IMR-90 (cell line): ENCODE results near the gene AOPEP. TPM values are rescaled to one million over a fixed set of nuclear protein-coding genes. Genes with fewer than 3 reads are reported as not detected.

Experiments
- ATAC-seq: fragments of 200-7000 bp; cut with Tn5 transposase; 2 replicates; pipeline ENCODE4 v1.9.1; 2020; ENCODE audit warnings: low read depth, mild to moderate bottlenecking, moderate library complexity
- BruUV-seq: library from RNA; stranded (reverse); fragments of 400-500 nt; replicated peaks from 2 replicates; lab custom pipeline; 2021; lab: Mats Ljungman, UMichigan
- CTCF ChIA-PET: fragments of 300-600 bp; formaldehyde crosslinking; extraction: SDS; loops from one replicate; lab custom pipeline; 2021; ENCODE audit warnings: antibody characterized with exemption; lab: Yijun Ruan, JAX
- POLR2A ChIA-PET: fragments of 300-600 bp; sonication (Branson Sonifier 250); formaldehyde crosslinking; loops from one replicate; lab custom pipeline; 2022; ENCODE audit warnings: antibody characterized with exemption; ENCODE audit not compliant: unreplicated experiment; lab: Charles Lee
- DNase-seq: peaks from one replicate; pipeline ENCODE4 v3.0.0; 2013
- H2AFZ ChIP-seq: replicated peaks from 2 replicates; pipeline ENCODE3; 2013; ENCODE audit warnings: low read length, mild to moderate bottlenecking; ENCODE audit not compliant: poor library complexity
- H2AK5ac ChIP-seq: 2 replicates; pipeline ENCODE4 v1.6.1; 2013; ENCODE audit warnings: low read depth, low read length, inconsistent platforms
- H2AK9ac ChIP-seq: replicated peaks from 2 replicates; pipeline ENCODE3; 2013; ENCODE audit warnings: mild to moderate bottlenecking, low read depth, low read length, moderate library complexity; ENCODE audit not compliant: poor library complexity
- H2BK120ac ChIP-seq: 2 replicates; pipeline ENCODE4 v1.6.1; 2013; ENCODE audit warnings: low read depth, low read length, inconsistent platforms
- H2BK15ac ChIP-seq: 3 replicates; pipeline ENCODE4 v1.6.1; 2013; ENCODE audit warnings: low read depth, low read length, inconsistent platforms
- H2BK20ac ChIP-seq: 2 replicates; pipeline ENCODE4 v1.6.1; 2013; ENCODE audit warnings: low read depth, mild to moderate bottlenecking, inconsistent platforms, low read length, moderate library complexity
- H2BK5ac ChIP-seq: 2 replicates; pipeline ENCODE4 v1.6.1; 2013; ENCODE audit warnings: mild to moderate bottlenecking, low read depth, low read length, inconsistent platforms; ENCODE audit not compliant: poor library complexity, severe bottlenecking
- H3K14ac ChIP-seq: replicated peaks from 2 replicates; pipeline ENCODE4 v1.6.1; 2013; ENCODE audit warnings: low read depth, low read length, inconsistent platforms
- H3K18ac ChIP-seq: 2 replicates; pipeline ENCODE4 v1.6.1; 2013; ENCODE audit warnings: low read depth, low read length, control low read depth
- H3K23ac ChIP-seq: 2 replicates; pipeline ENCODE4 v1.6.1; 2013; ENCODE audit warnings: low read depth, low read length, inconsistent platforms
- H3K27ac ChIP-seq: 2 replicates; pipeline ENCODE4 v1.5.1; 2013; ENCODE audit warnings: mild to moderate bottlenecking, control low read depth, low read length; ENCODE audit not compliant: insufficient read depth
- H3K27me3 ChIP-seq: 2 replicates; pipeline ENCODE4 v1.6.1; 2013; ENCODE audit warnings: low read length; ENCODE audit not compliant: control insufficient read depth, insufficient read depth
- H3K36me3 ChIP-seq: 2 replicates; pipeline ENCODE4 v1.6.1; 2013; ENCODE audit warnings: low read length, mixed read lengths; ENCODE audit not compliant: control insufficient read depth, insufficient read depth
- H3K4ac ChIP-seq: 2 replicates; pipeline ENCODE4 v1.6.1; 2013; ENCODE audit warnings: low read depth, low read length, inconsistent platforms
- H3K4me1 ChIP-seq: 2 replicates; pipeline ENCODE4 v1.6.1; 2013; ENCODE audit warnings: low read length, mixed read lengths; ENCODE audit not compliant: control insufficient read depth, insufficient read depth
- H3K4me2 ChIP-seq: 2 replicates; pipeline ENCODE4 v1.6.1; 2013; ENCODE audit warnings: low read depth, mild to moderate bottlenecking, control low read depth, low read length, moderate library complexity
- H3K4me3 ChIP-seq: 2 replicates; pipeline ENCODE4 v1.5.1; 2013; ENCODE audit warnings: low read depth, mild to moderate bottlenecking, control low read depth, low read length, moderate library complexity; ENCODE audit not compliant: insufficient read depth
- H3K56ac ChIP-seq: 2 replicates; pipeline ENCODE4 v1.6.1; 2013; ENCODE audit warnings: low read length, inconsistent platforms; ENCODE audit not compliant: insufficient read depth; ENCODE audit errors: extremely low read depth
- H3K79me1 ChIP-seq, 2 experiments: 2 replicates each; pipeline ENCODE4 v1.6.1; 2013; ENCODE audit warnings: low read length in 2 of 2, inconsistent platforms in 1 of 2, low read depth in 1 of 2
- H3K9ac ChIP-seq: 2 replicates; pipeline ENCODE4 v1.6.1; 2013; ENCODE audit warnings: low read depth, low read length, control low read depth
- H3K9me1 ChIP-seq: 2 replicates; pipeline ENCODE4 v1.6.1; 2013; ENCODE audit warnings: low read length, inconsistent platforms; ENCODE audit not compliant: insufficient read depth
- H3K9me3 ChIP-seq: 2 replicates; pipeline ENCODE4 v1.6.1; 2013; ENCODE audit warnings: low read length; ENCODE audit not compliant: control insufficient read depth, insufficient read depth
- H4K20me1 ChIP-seq: 2 replicates; pipeline ENCODE4 v1.6.1; 2013; ENCODE audit warnings: low read length, inconsistent platforms; ENCODE audit not compliant: insufficient read depth
- H4K5ac ChIP-seq: 2 replicates; pipeline ENCODE4 v1.6.1; 2013; ENCODE audit warnings: mild to moderate bottlenecking, low read depth, low read length, control low read depth
- H4K8ac ChIP-seq, 2 experiments: 2 replicates each; pipeline ENCODE4 v1.6.1; 2013; ENCODE audit warnings: low read depth in 2 of 2, low read length in 2 of 2, control low read depth in 1 of 2, inconsistent platforms in 1 of 2
- H4K91ac ChIP-seq: 2 replicates; pipeline ENCODE4 v1.6.1; 2013; ENCODE audit warnings: low read depth, low read length, inconsistent platforms; ENCODE audit not compliant: insufficient read depth
- BHLHE40 ChIP-seq: fragments of 150-350 bp; IDR thresholded peaks from 2 replicates; pipeline ENCODE4 v1.6.1; 2016; ENCODE audit warnings: mild to moderate bottlenecking, low read depth, low read length
- CEBPB ChIP-seq: IDR thresholded peaks from 2 replicates; pipeline ENCODE4 v1.6.1; 2012; ENCODE audit warnings: low read depth, low read length, improper control_type of control experiment
- CHD1 ChIP-seq: IDR thresholded peaks from 2 replicates; pipeline ENCODE4 v1.6.1; 2012; ENCODE audit warnings: low read depth, low read length, improper control_type of control experiment
- ELK1 ChIP-seq: fragments of 150-350 bp; IDR thresholded peaks from 2 replicates; pipeline ENCODE4 v1.6.1; 2016; ENCODE audit warnings: low read depth, mild to moderate bottlenecking, low read length, moderate library complexity, borderline replicate concordance
- MAFK ChIP-seq: IDR thresholded peaks from 2 replicates; pipeline ENCODE4 v1.6.1; 2012; ENCODE audit warnings: low read depth, low read length, improper control_type of control experiment
- MAZ ChIP-seq: IDR thresholded peaks from 2 replicates; pipeline ENCODE4 v1.6.1; 2012; ENCODE audit warnings: low read depth, mild to moderate bottlenecking, low read length, improper control_type of control experiment, moderate library complexity, borderline replicate concordance
- MXI1 ChIP-seq: IDR thresholded peaks from 2 replicates; pipeline ENCODE4 v1.6.1; 2012; ENCODE audit warnings: low read depth, mild to moderate bottlenecking, low read length, moderate library complexity, borderline replicate concordance
- NFE2L2 ChIP-seq: fragments of 150-350 bp; IDR thresholded peaks from 2 replicates; pipeline ENCODE4 v1.6.1; 2016; ENCODE audit warnings: low read depth, mild to moderate bottlenecking, low read length
- RAD21 ChIP-seq: IDR thresholded peaks from 2 replicates; pipeline ENCODE4 v1.6.1; 2012; ENCODE audit warnings: low read length, improper control_type of control experiment
- RCOR1 ChIP-seq: IDR thresholded peaks from 2 replicates; pipeline ENCODE4 v1.6.1; 2012; ENCODE audit warnings: mild to moderate bottlenecking, low read length, improper control_type of control experiment; ENCODE audit not compliant: insufficient replicate concordance
- RFX5 ChIP-seq: IDR thresholded peaks from 2 replicates; pipeline ENCODE4 v1.8.0; 2012; ENCODE audit warnings: low read depth, mild to moderate bottlenecking, low read length, moderate library complexity
- dilution Hi-C: fragments of 300-500 bp; cut with HindIII; formaldehyde crosslinking; loops from one replicate; pipeline ENCODE4 v1.14.3; 2018; ENCODE audit warnings: low sequenced_read_pairs; ENCODE audit not compliant: unreplicated experiment
- in situ Hi-C: fragments of 300-500 bp; cut with MboI; formaldehyde crosslinking; loops from 3 replicates; pipeline ENCODE4 v1.14.3; 2019; ENCODE audit warnings: low sequenced_read_pairs, inconsistent platforms, mixed read lengths
- intact Hi-C: fragments of 100-400 bp; cut with micrococcal nuclease; formaldehyde crosslinking; loops from 2 replicates; pipeline ENCODE4 v1.10.0; 2022
- polyA plus RNA-seq, 3 experiments: library from polyadenylated mRNA; depleted of rRNA; stranded (reverse); fragments of >200 nt; gene quantifications; 2 replicates each; pipeline ENCODE4 v1.2.3, GENCODE V29; 2012; ENCODE audit warnings: low replicate concordance in 1 of 3
- total RNA-seq: library from RNA; depleted of rRNA; stranded (reverse); fragments of >200 nt; gene quantifications from 2 replicates; pipeline ENCODE4 v1.2.3, GENCODE V29; 2012
- TF ChIP-seq, protein P1 (sequence below): fragments of 150-350 bp; IDR thresholded peaks from 2 replicates; pipeline ENCODE4 v1.6.1; 2017; ENCODE audit warnings: mild to moderate bottlenecking, antibody characterized with exemption, low read length, low read depth
- TF ChIP-seq, protein P2 (sequence below): conservative IDR thresholded peaks from 2 replicates; pipeline ENCODE4 v1.5.1; 2012; ENCODE audit warnings: mild to moderate bottlenecking, low read depth, low read length, improper control_type of control experiment

The AOPEP gene
- total and polyA plus RNA-seq, 2 of the 4 experiments (the other 2 are of a cell fraction): 34.9 to 38.7 TPM

DNA sequence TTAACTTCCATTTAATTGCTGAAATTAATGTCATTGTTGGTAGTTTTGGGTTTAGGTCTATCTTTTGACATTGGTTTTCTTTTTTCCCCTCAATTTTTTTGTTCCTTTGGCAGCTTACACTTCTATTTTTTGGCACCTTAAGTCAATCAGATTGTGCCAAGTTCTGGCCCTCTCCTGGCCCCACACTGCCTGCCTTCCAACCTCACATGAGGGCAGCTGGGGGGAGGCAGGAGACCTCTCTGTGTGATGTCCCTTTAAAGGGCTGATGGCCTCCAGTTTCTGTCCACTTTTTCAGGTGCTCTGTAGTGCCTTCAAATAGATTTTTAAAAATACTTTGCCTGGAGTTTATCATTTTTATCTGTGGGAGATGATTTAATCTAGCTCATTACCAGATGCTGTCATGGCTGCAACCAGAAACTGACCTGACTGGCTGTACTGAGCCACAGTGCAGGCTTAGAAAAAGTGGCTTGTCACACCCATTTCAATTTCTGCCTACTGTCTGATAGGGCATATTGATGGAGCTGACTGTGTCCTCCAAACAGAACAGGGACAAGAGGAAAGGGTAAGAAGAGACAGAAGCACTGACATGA lies 394.4 kb downstream of the AOPEP start:
- POLR2A ChIA-PET: no interaction called here
- ATAC-seq: no peak
- no peak overlapping the region for H3K4me2 ChIP-seq

More for the DNA sequence above, 394.4 kb downstream of the AOPEP start:
- Histone ChIP-seq H3K79me1 (no peaks in the 10 kb centered on the region; a peak in 1 of 4 replicates), H3K4ac (no peak overlapping the region), H3K9ac (no peak overlapping the region), H3K27ac (no peak overlapping the region), H3K56ac (no peak overlapping the region), H3K4me3 (no peak overlapping the region), H3K36me3 (no peaks in the 10 kb centered on the region), H3K23ac (no peak overlapping the region), H2AK5ac (no peak overlapping the region), H2BK15ac (no peak overlapping the region), H4K91ac (no peak overlapping the region), H2BK20ac (no peak overlapping the region), H2AFZ (no peak overlapping the region), H3K9me1 (no peaks in the 10 kb centered on the region; the same call in 1 of the 2 replicates), H3K27me3 (no peaks in the 10 kb centered on the region), H4K8ac (no peak overlapping the region), H3K9me3 (no peaks in the 10 kb centered on the region), H3K18ac (no peak overlapping the region), H3K4me1 (no peaks in the 10 kb centered on the region), H2BK120ac (no peak overlapping the region), H2AK9ac (no peak overlapping the region), H2BK5ac (no peak overlapping the region), H4K20me1 (no peaks in the 10 kb centered on the region), H3K14ac (no peak overlapping the region), H4K5ac (no peak overlapping the region)
- in situ Hi-C loops: no loop called here
- DNase-seq: no peak
- intact Hi-C loops: loop anchor here (10.0 kb wide), 1 partner anchor 206 kb away; no protein-coding TSS in a partner anchor
- no peak for TF ChIP-seq CHD1
- TF ChIP-seq MAFK: no peak
- TF ChIP-seq RFX5: no peak
- no peak for TF ChIP-seq CEBPB
- TF ChIP-seq BHLHE40: no peak
- TF ChIP-seq, protein P1, sequence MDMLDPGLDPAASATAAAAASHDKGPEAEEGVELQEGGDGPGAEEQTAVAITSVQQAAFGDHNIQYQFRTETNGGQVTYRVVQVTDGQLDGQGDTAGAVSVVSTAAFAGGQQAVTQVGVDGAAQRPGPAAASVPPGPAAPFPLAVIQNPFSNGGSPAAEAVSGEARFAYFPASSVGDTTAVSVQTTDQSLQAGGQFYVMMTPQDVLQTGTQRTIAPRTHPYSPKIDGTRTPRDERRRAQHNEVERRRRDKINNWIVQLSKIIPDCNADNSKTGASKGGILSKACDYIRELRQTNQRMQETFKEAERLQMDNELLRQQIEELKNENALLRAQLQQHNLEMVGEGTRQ: no peak
- TF ChIP-seq ELK1: no peak
- TF ChIP-seq MAZ: no peak
- TF ChIP-seq RCOR1: no peak
- TF ChIP-seq, protein P2, sequence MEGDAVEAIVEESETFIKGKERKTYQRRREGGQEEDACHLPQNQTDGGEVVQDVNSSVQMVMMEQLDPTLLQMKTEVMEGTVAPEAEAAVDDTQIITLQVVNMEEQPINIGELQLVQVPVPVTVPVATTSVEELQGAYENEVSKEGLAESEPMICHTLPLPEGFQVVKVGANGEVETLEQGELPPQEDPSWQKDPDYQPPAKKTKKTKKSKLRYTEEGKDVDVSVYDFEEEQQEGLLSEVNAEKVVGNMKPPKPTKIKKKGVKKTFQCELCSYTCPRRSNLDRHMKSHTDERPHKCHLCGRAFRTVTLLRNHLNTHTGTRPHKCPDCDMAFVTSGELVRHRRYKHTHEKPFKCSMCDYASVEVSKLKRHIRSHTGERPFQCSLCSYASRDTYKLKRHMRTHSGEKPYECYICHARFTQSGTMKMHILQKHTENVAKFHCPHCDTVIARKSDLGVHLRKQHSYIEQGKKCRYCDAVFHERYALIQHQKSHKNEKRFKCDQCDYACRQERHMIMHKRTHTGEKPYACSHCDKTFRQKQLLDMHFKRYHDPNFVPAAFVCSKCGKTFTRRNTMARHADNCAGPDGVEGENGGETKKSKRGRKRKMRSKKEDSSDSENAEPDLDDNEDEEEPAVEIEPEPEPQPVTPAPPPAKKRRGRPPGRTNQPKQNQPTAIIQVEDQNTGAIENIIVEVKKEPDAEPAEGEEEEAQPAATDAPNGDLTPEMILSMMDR: no peak
- no peak for TF ChIP-seq RAD21
- no peak for TF ChIP-seq NFE2L2
- no peak for TF ChIP-seq MXI1
- dilution Hi-C loops: no loop called here
- BruUV-seq: no TSS peak
- CTCF ChIA-PET: interaction anchor here (1.0 to 2.6 kb wide), 2 partner anchors 10 to 11 kb away, joined by 3 to 7 read pairs; no protein-coding TSS in a partner anchor
